PFSK-1 (cell line): ENCODE results near the gene SETBP1.

Experiments used
- POLR2AphosphoS5 ChIP-seq: IDR thresholded peaks from 2 replicates; pipeline ENCODE4 v1.6.1; 2012; ENCODE audit warnings: low read depth, mild to moderate bottlenecking, control low read depth, low read length, moderate library complexity
- TF ChIP-seq, protein P1 (sequence below), 2 experiments: IDR thresholded peaks; 2 replicates each; pipeline versions ENCODE4 v1.6.1 to v1.8.0; 2011 to 2012; ENCODE audit warnings: low read depth in 2 of 2, low read length in 2 of 2, control low read depth in 1 of 2, inconsistent platforms in 1 of 2, mild to moderate bottlenecking in 1 of 2, moderate library complexity in 1 of 2; ENCODE audit not compliant: insufficient read depth in 1 of 2

DNA sequence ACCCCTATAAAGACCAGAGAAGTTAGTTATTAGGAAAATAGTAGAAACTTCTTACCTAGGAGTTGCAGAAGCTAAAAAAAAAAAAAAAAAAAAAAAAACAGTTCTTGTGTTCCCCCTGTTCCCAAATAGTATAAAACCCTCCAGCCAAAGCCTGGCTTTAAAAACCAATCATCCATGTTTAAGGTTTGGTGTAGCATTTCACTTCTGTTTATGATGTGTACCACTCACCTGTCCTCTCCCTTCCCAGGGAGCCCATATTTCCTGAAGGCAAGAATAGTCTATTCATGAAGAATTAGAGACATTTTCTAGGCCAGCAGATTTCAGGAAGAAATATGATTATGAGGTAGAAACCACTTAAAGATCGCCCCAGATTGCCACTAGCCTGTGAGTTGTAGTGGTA is 273.6 kb downstream of the SETBP1 start:
- TF ChIP-seq, protein P1, sequence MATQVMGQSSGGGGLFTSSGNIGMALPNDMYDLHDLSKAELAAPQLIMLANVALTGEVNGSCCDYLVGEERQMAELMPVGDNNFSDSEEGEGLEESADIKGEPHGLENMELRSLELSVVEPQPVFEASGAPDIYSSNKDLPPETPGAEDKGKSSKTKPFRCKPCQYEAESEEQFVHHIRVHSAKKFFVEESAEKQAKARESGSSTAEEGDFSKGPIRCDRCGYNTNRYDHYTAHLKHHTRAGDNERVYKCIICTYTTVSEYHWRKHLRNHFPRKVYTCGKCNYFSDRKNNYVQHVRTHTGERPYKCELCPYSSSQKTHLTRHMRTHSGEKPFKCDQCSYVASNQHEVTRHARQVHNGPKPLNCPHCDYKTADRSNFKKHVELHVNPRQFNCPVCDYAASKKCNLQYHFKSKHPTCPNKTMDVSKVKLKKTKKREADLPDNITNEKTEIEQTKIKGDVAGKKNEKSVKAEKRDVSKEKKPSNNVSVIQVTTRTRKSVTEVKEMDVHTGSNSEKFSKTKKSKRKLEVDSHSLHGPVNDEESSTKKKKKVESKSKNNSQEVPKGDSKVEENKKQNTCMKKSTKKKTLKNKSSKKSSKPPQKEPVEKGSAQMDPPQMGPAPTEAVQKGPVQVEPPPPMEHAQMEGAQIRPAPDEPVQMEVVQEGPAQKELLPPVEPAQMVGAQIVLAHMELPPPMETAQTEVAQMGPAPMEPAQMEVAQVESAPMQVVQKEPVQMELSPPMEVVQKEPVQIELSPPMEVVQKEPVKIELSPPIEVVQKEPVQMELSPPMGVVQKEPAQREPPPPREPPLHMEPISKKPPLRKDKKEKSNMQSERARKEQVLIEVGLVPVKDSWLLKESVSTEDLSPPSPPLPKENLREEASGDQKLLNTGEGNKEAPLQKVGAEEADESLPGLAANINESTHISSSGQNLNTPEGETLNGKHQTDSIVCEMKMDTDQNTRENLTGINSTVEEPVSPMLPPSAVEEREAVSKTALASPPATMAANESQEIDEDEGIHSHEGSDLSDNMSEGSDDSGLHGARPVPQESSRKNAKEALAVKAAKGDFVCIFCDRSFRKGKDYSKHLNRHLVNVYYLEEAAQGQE (IDR thresholded peaks at IDR 0.05; ENCODE audit: insufficient read depth in 1 of 2, low read depth in 2 of 2, low read length in 2 of 2) = no peak
- no peak for TF ChIP-seq POLR2AphosphoS5
